ENCODE data around the gene ANKFN1. TPM values are rescaled to one million over a fixed set of nuclear protein-coding genes. Genes with fewer than 3 reads are reported as not detected.

ANKFN1 gene
- total RNA-seq, 1 experiment from 2014 or later: not detected

- H3K36me3 ChIP-seq (ENCODE audit: control insufficient read depth, insufficient read depth, low read length): no peaks in the 10 kb centered on the region
- BruUV-seq (replicated peaks): no TSS peak
- no peaks in the 10 kb centered on the region for H3K4me1 ChIP-seq (ENCODE audit: control insufficient read depth, insufficient read depth, low read length)
- H3K9me3 ChIP-seq (ENCODE audit: control insufficient read depth, insufficient read depth, low read depth, low read length): no peaks in the 10 kb centered on the region
- intact Hi-C loops (cut with micrococcal nuclease; ENCODE audit: unreplicated experiment): no loop called here
- no peak for TF ChIP-seq TCF7L2 (IDR thresholded peaks at IDR 0.05; ENCODE audit: low read depth, low read length)
- TF ChIP-seq REST (IDR thresholded peaks at IDR 0.05; ENCODE audit: insufficient read depth in 1 of 2, low read depth in 2 of 2, low read length in 1 of 2): no peak
- no peak for TF ChIP-seq SIN3A (IDR thresholded peaks at IDR 0.05; ENCODE audit: borderline replicate concordance, insufficient read depth, low read depth, low read length)
- no peak for TF ChIP-seq CTCF (IDR thresholded peaks at IDR 0.05)
- TF ChIP-seq POLR2AphosphoS5 (IDR thresholded peaks at IDR 0.05; ENCODE audit: low read depth, low read length): no peak
- no peak overlapping the region for H3K4me3 ChIP-seq (ENCODE audit: low read depth in 2 of 2, low read length in 2 of 2)
- ATAC-seq (no peak), DNase-seq (ENCODE audit: low read depth, low spot score) (no peak)
- H3K27me3 ChIP-seq (ENCODE audit: control insufficient read depth, insufficient read depth, low read length): no peaks in the 10 kb centered on the region
- POLR2A ChIA-PET: interaction anchor here (0.6 kb wide), 1 partner anchor 433 kb away, joined by 4 read pairs; no protein-coding TSS in a partner anchor
- CTCF ChIA-PET: no interaction called here
- H3K27ac ChIP-seq (ENCODE audit: low read length): no peak overlapping the region
- in situ Hi-C loops (cut with HindIII; ENCODE audit: low pct_unique_long_range_greater_than_20kb, low sequenced_read_pairs): no loop called here
Observed at GRCh38 chr17:56292010-56292409, 138.7 kb downstream of the ANKFN1 start.

GRCh38 chr17:56292578-56292977 is 139.3 kb downstream of the ANKFN1 start:
- ChIA-PET POLR2A (no interaction called here), CTCF (no interaction called here)
- DNase-seq (ENCODE audit: low read depth, low spot score): no peak
- BruUV-seq (replicated peaks): no TSS peak
- no peak for ATAC-seq
- H3K27ac ChIP-seq (ENCODE audit: low read length): no peak overlapping the region
- H3K9me3 ChIP-seq (ENCODE audit: control insufficient read depth, insufficient read depth, low read depth, low read length): no peaks in the 10 kb centered on the region
- no peak overlapping the region for H3K4me3 ChIP-seq (ENCODE audit: low read depth in 2 of 2, low read length in 2 of 2)
- intact Hi-C loops (cut with micrococcal nuclease; ENCODE audit: unreplicated experiment): no loop called here
- H3K4me1 ChIP-seq (ENCODE audit: control insufficient read depth, insufficient read depth, low read length): no peaks in the 10 kb centered on the region
- in situ Hi-C loops (cut with HindIII; ENCODE audit: low pct_unique_long_range_greater_than_20kb, low sequenced_read_pairs): no loop called here
- no peak for TF ChIP-seq TCF7L2 (IDR thresholded peaks at IDR 0.05; ENCODE audit: low read depth, low read length)
- no peak for TF ChIP-seq SIN3A (IDR thresholded peaks at IDR 0.05; ENCODE audit: borderline replicate concordance, insufficient read depth, low read depth, low read length)
- TF ChIP-seq CTCF (IDR thresholded peaks at IDR 0.05): no peak
- TF ChIP-seq POLR2AphosphoS5 (IDR thresholded peaks at IDR 0.05; ENCODE audit: low read depth, low read length): no peak
- TF ChIP-seq REST (IDR thresholded peaks at IDR 0.05; ENCODE audit: insufficient read depth in 1 of 2, low read depth in 2 of 2, low read length in 1 of 2): no peak
- H3K27me3 ChIP-seq (ENCODE audit: control insufficient read depth, insufficient read depth, low read length): no peaks in the 10 kb centered on the region
- no peaks in the 10 kb centered on the region for H3K36me3 ChIP-seq (ENCODE audit: control insufficient read depth, insufficient read depth, low read length)
